Heart left ventricle (tissue), 16 donors: ENCODE results near the gene S100PBP. TPM values are rescaled to one million over a fixed set of nuclear protein-coding genes. Genes with fewer than 3 reads are reported as not detected.

ENCODE experiments used
- ATAC-seq, 4 donors: fragments of 200-7000 bp; cut with Tn5 transposase; one replicate each; pipeline ENCODE4 v1.9.1; 2020 to 2022; ENCODE audit warnings: moderate library complexity in 4 of 4, mild to moderate bottlenecking in 3 of 4, moderate number of reproducible peaks in 1 of 4
- DNase-seq, 5 donors: peaks; one replicate each; pipeline ENCODE4 v3.0.0-alpha.2; 2020
- H3K27ac ChIP-seq, 12 donors: fragments of 200-600 bp; sonication (generic) in 4 of 12; one replicate each; pipeline versions ENCODE4 v1.5.0 to v1.8.0; 2016 to 2022; ENCODE audit warnings: mild to moderate bottlenecking in 2 of 12
- H3K27me3 ChIP-seq, 9 donors: fragments of 200-600 bp; sonication (generic) in 2 of 9; one replicate each; pipeline versions ENCODE4 v1.5.1 to v1.8.0; 2016 to 2022; ENCODE audit warnings: mild to moderate bottlenecking in 3 of 9
- H3K36me3 ChIP-seq, 9 donors: fragments of 200-600 bp; sonication (generic) in 2 of 9; one replicate each; pipeline versions ENCODE4 v1.5.0 to v1.8.0; 2018 to 2022; ENCODE audit warnings: mild to moderate bottlenecking in 2 of 9
- H3K4me1 ChIP-seq, 12 donors: fragments of 200-600 bp; sonication (generic) in 4 of 12; one replicate each; pipeline versions ENCODE4 v1.5.0 to v1.8.0; 2016 to 2022; ENCODE audit warnings: mild to moderate bottlenecking in 3 of 12
- H3K4me3 ChIP-seq, 12 donors: fragments of 200-600 bp; sonication (generic) in 4 of 12; one replicate each; pipeline versions ENCODE4 v1.5.0 to v1.8.0; 2017 to 2022; ENCODE audit warnings: mild to moderate bottlenecking in 9 of 12, moderate library complexity in 4 of 12
- H3K9me3 ChIP-seq, 12 donors: fragments of 200-600 bp; sonication (generic) in 4 of 12; one replicate each; pipeline versions ENCODE4 v1.5.0 to v1.8.0; 2016 to 2022; ENCODE audit warnings: mild to moderate bottlenecking in 1 of 12
- POLR2A ChIP-seq, 2 donors: fragments of 450-650 bp; IDR thresholded peaks; one replicate each; pipeline ENCODE4 v1.6.1; 2017; ENCODE audit warnings: antibody characterized with exemption in 2 of 2, mild to moderate bottlenecking in 2 of 2, moderate library complexity in 2 of 2
- WGBS, 4 donors: extraction: QIAGEN DNeasy Blood & Tissue Kit in 2 of 4; methylation state at CpG; one replicate each; pipeline versions ENCODE4 v1.1.5 to v1.1.7; 2013 to 2018; 5-methylcytosine and 5-hydroxymethylcytosine counted together
- intact Hi-C, 10 donors: fragments of 100-400 bp; cut with DNase I; formaldehyde crosslinking; loops; one replicate each; pipeline versions ENCODE4 v1.11.1 to v1.14.2; 2022
- polyA plus RNA-seq, 2 donors: library from polyadenylated mRNA; stranded (reverse); fragments of 200-250 nt; gene quantifications; one replicate each; pipeline ENCODE4 v1.2.3, GENCODE V29; 2013
- total RNA-seq, 9 donors: library from RNA; depleted of rRNA in 2 of 9; stranded (reverse); fragments of >200 nt in 2 of 9; fragmentation: NEBNext Ultra II Directional in 3 of 9; extraction: Animal tissue kit (Norgen Biotek cat#: 25700) in 3 of 9; gene quantifications; one replicate each; pipeline versions ENCODE4 v1.1.0 to v1.2.4, GENCODE V29; 2016 to 2023
- TF ChIP-seq, protein P1 (sequence below), 12 donors: fragments of 200-600 bp; sonication (generic) in 4 of 12; IDR thresholded peaks; one replicate each; pipeline versions ENCODE4 v1.5.0 to v1.8.0; 2018 to 2022; ENCODE audit warnings: antibody characterized with exemption in 12 of 12, mild to moderate bottlenecking in 5 of 12
- donor health status: ischemic (EF 13 %, LVEDD 7.1; RV severe dilation, severe dysfunction).
- donor health status: healthy with polysubstance abuse.
- donor health status: DM: no; HTN: yes; CAD: no.
- donor health status: DM: no; HTN: no; CAD: no.
- donor health status: ischemic (EF 25% LVEDD 6.9; RV normal size, moderate dysfunction).
- donor health status: ischemic (EF 25% LVEDD 5.7; RV mildly dilated, moderate dysfunction).
- donor health status: healthy.
- donor health status: DM: yes; HTN: yes; CAD: no.
- donor health status: ischemic (EF 35%, LVEDD 5.7; RV mildly dilated, moderate dysfunction).
- donor health status: nonischemic (EF 11% LVEDD 7.7; RV severe dilation, severe dysfunction).
- donor health status: DM: yes; HTN: yes; CAD: no.
- donor health status: PGD.
- donor health status: ischemic (EF 29% LVEDD 5.4; RV normal size, mild dysfunction).
- donor health status: nonischemic (EF 23%, LVEDD 6.1; RV moderate dilation, normal function).

Gene S100PBP
- total and polyA plus RNA-seq, 11 donors, result 5.8 to 21.2 (median 10.7) TPM

DNA sequence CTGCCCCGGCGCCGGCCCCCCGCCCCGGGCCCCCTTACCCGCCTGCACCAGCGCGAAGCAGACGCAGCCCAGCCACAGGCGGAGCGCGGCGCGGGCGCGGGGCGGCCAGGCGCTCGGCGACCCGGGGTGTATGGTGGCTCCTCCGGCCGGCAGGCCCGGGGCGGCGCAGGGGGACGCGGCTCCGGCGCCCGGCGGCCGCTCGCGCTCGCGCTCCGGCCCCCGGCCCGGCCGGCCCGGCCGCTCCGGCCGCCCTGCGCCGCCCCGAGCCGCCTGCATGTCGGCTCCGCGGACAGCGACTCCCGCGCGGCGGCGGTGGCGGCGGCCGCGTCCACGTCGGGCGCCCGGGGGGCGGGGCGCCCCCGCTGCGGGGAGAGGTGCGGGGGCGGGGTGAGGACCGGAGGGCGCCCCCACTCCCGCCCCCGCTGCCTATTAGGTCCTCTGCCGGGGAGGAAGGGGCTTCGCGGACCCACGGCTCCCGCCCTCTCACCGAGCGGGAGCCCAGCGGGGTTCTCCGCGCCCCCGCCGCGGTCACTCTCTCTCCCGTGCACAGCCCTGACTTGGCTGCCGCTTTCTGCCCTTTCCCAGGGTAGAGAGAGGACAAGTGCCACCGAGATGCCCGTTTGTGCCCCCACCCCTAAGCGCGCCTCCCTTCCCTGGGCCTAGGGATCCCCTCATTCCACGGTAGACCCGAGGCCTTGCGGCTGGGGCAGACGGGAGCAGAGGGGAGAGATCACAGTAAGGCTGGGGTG is 53.3 kb downstream of the S100PBP start, which contains the start of gene FNDC5:
Gene FNDC5 (minus strand): TSS at position 298 of the 749 bp plus-strand sequence.
- ATAC-seq, result peak in 3 of 4 donors; percentile 36 to 57 (median 53)
- intact Hi-C loops, result loop anchor here in 9 of 10 donors (5.0 to 10.0 kb wide), 6 partner anchors 43 to 466 kb away; partner anchors contain the start of genes S100PBP (in 5 of the 9), YARS1 (in 5 of the 9) and AZIN2 (in 1 of the 9)
- Histone ChIP-seq H3K27me3 (peaks cover 0 to 25% (median 0%) of the 10 kb centered on the region in 9 donors), H3K4me1 (peaks cover 0 to 37% (median 14%) of the 10 kb centered on the region in 12 donors), H3K4me3 (peak within 1 kb of the TSS; percentile 23 to 70 (median 56)), H3K36me3 (no peaks in the 10 kb centered on the region), H3K9me3 (no peaks in the 10 kb centered on the region), H3K27ac (peak within 1 kb of the TSS in 10 of 12 donors; percentile 8 to 70 (median 58))
- peak in 1 of 5 donors; percentile 42 for DNase-seq
- WGBS, 4 donors, result 1 to 8% (median 2%) methylated on average over 14 to 99 of the region's 99 CpGs
- TF ChIP-seq, protein P1, sequence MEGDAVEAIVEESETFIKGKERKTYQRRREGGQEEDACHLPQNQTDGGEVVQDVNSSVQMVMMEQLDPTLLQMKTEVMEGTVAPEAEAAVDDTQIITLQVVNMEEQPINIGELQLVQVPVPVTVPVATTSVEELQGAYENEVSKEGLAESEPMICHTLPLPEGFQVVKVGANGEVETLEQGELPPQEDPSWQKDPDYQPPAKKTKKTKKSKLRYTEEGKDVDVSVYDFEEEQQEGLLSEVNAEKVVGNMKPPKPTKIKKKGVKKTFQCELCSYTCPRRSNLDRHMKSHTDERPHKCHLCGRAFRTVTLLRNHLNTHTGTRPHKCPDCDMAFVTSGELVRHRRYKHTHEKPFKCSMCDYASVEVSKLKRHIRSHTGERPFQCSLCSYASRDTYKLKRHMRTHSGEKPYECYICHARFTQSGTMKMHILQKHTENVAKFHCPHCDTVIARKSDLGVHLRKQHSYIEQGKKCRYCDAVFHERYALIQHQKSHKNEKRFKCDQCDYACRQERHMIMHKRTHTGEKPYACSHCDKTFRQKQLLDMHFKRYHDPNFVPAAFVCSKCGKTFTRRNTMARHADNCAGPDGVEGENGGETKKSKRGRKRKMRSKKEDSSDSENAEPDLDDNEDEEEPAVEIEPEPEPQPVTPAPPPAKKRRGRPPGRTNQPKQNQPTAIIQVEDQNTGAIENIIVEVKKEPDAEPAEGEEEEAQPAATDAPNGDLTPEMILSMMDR (IDR thresholded peaks at IDR 0.05), result no peak
- TF ChIP-seq POLR2A (IDR thresholded peaks at IDR 0.05), result no peak

DNA sequence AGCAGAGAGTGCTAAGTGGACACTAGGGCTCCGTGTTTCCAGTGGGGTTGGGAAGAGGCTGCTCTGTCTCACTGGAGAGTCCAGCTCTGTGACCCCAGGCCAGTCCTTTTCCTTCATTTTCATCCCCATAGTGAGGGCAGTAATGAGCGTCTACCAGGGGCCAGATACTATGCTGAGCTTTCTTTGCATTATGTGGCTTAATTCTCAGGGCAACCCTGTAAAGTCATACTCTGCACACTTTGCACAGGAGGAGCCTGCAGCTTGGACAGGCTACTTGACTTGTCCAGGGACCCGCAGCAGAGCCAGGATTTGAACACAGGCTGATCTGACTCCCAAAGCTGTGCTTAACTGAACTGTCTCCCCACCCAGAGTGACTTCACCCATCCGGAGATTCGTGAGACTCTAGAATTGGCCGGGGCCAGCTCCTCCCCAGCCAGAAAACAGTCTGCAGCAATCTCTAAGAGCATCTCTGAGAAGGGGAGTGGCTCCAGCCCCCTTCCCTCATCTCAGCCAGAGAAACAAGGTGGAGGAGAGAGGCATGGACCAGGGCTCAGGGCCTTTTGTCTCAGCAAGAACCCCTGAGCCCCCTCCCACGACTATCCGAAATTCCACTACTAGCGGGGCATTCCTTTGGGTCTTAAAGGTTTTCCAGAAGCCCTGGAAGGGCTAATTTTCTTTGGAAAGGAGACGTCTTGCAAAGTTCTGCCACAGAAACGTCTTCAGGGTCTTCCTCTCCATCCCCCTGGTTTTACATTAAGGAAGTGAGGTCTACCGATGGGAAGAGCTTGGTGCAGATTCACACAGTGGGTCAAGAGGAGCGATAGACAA is 54.1 kb downstream of the S100PBP start:
- intact Hi-C loops, result loop anchor here in 9 of 10 donors (2.0 to 10.0 kb wide), 7 partner anchors 44 to 467 kb away; partner anchors contain the start of genes S100PBP (in 5 of the 9), YARS1 (in 5 of the 9) and AZIN2 (in 1 of the 9)
- Histone ChIP-seq H3K27ac (peak overlapping the region in 10 of 12 donors; percentile 8 to 70 (median 49)), H3K4me3 (peak overlapping the region; percentile 23 to 70 (median 56)), H3K4me1 (peaks cover 0 to 34% (median 11%) of the 10 kb centered on the region in 12 donors), H3K27me3 (peaks cover 0 to 25% (median 0%) of the 10 kb centered on the region in 9 donors), H3K9me3 (no peaks in the 10 kb centered on the region), H3K36me3 (no peaks in the 10 kb centered on the region)
- DNase-seq, result peak in 3 of 5 donors; percentile 35 to 47 (median 40)
- peak in 3 of 4 donors; percentile 19 to 47 (median 45) for ATAC-seq
- 43 to 49% (median 48%) methylated on average over 13 of the region's 13 CpGs for WGBS, 4 donors
- TF ChIP-seq POLR2A (IDR thresholded peaks at IDR 0.05), result no peak
- TF ChIP-seq, protein P1 (IDR thresholded peaks at IDR 0.05), result no peak

DNA sequence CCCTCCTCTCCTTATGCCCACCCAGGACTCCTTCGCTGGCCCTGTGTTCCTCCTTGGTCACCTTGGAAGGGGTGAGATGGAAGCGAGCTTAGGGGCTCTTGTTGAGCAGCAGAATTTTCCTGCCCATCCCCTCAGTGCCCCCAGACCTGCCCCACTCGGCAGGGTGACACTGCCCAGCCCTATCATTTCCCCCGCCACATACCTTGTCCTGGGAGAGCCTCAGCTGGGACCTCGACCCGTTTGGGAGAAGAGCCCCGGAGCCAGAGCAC is 54.7 kb downstream of the S100PBP start:
- Histone ChIP-seq H3K4me1 (peaks cover 0 to 40% (median 11%) of the 10 kb centered on the region in 12 donors), H3K36me3 (no peaks in the 10 kb centered on the region), H3K4me3 (peak overlapping the region in 8 of 12 donors; percentile 10 to 68 (median 56)), H3K9me3 (no peaks in the 10 kb centered on the region), H3K27ac (peak overlapping the region in 6 of 12 donors; percentile 29 to 66 (median 52)), H3K27me3 (peaks cover 0 to 25% (median 0%) of the 10 kb centered on the region in 9 donors)
- DNase-seq (no peak), ATAC-seq (peak in 1 of 4 donors; percentile 1)
- WGBS, 4 donors, result 55 to 61% (median 56%) methylated on average over 7 of the region's 7 CpGs
- intact Hi-C loops, result loop anchor here in 9 of 10 donors (2.0 to 10.0 kb wide), 7 partner anchors 45 to 467 kb away; partner anchors contain the start of genes S100PBP (in 5 of the 9), YARS1 (in 5 of the 9) and AZIN2 (in 1 of the 9)
- no peak for TF ChIP-seq POLR2A (IDR thresholded peaks at IDR 0.05)
- TF ChIP-seq, protein P1 (IDR thresholded peaks at IDR 0.05), result no peak
